HepG2 (cell line): ENCODE results near the gene DEPDC1B. TPM values are rescaled to one million over a fixed set of nuclear protein-coding genes. Genes with fewer than 3 reads are reported as not detected.

Source experiments
- ATAC-seq: fragments of 200-7000 bp; cut with Tn5 transposase; 3 replicates; pipeline ENCODE4 v1.9.1; 2020; ENCODE audit warnings: mild to moderate bottlenecking, moderate library complexity
- BruUV-seq: library from RNA; stranded (reverse); fragments of 400-500 nt; replicated peaks from 2 replicates; lab custom pipeline; 2021; lab: Mats Ljungman, UMichigan
- CTCF ChIA-PET: fragments of 300-600 bp; formaldehyde crosslinking; extraction: SDS; loops from one replicate; lab custom pipeline; 2021; ENCODE audit warnings: low total read pairs, inconsistent platforms, low intra/inter-chr PET ratio; lab: Yijun Ruan, JAX
- POLR2A ChIA-PET: fragments of 350-600 bp; sonication (Branson Sonifier 250); formaldehyde crosslinking; loops from one replicate; lab custom pipeline; 2020; ENCODE audit warnings: antibody characterized with exemption, inconsistent platforms; lab: Yijun Ruan, JAX
- DNase-seq: peaks from one replicate; pipeline ENCODE4 v3.0.0-alpha.2; 2015; ENCODE audit warnings: low spot score
- FAIRE-seq: peaks from 3 replicates; lab custom pipeline; 2011; peaks lifted over from hg19 to GRCh38; lab: Jason Lieb, UNC
- H2AFZ ChIP-seq: one replicate; pipeline ENCODE4 v1.6.1; 2011; ENCODE audit warnings: low read length, inconsistent platforms
- H3K27ac ChIP-seq: fragments of 300-600 bp; 3 replicates; pipeline ENCODE4 v1.8.0; 2011; ENCODE audit warnings: mixed run types, mild to moderate bottlenecking, mixed read lengths, low read length, inconsistent platforms; ENCODE audit not compliant: insufficient read depth; ENCODE audit errors: extremely low read length
- H3K27me3 ChIP-seq, 2 experiments: fragments of 200-600 bp in 1 of 2; 2 replicates in 1 of 2; 3 replicates in 1 of 2; pipeline versions ENCODE4 v1.6.0 to v1.8.0; 2011; ENCODE audit warnings: low read length in 2 of 2, mild to moderate bottlenecking in 2 of 2, moderate library complexity in 2 of 2, inconsistent platforms in 1 of 2; ENCODE audit not compliant: insufficient read depth in 2 of 2, control insufficient read depth in 1 of 2
- H3K36me3 ChIP-seq, 2 experiments: fragments of 200-600 bp in 1 of 2; replicated peaks in 1 of 2; 2 replicates in 1 of 2; 3 replicates in 1 of 2; pipeline versions ENCODE4 v1.5.1 to v1.8.0; 2011; ENCODE audit warnings: low read length in 2 of 2, inconsistent platforms in 1 of 2; ENCODE audit not compliant: insufficient read depth in 2 of 2, control insufficient read depth in 1 of 2
- H3K4me1 ChIP-seq: 2 replicates; pipeline ENCODE4 v1.5.1; 2012; ENCODE audit warnings: low read length, inconsistent platforms; ENCODE audit not compliant: insufficient read depth
- H3K4me2 ChIP-seq: 2 replicates; pipeline ENCODE4 v1.6.0; 2011; ENCODE audit warnings: low read depth, low read length, inconsistent platforms
- H3K4me3 ChIP-seq, 3 experiments: fragments of 200-600 bp in 1 of 3; sonication (generic), shearing (Covaris generic) in 1 of 3; replicated peaks in 1 of 3; 2 replicates each; pipeline ENCODE4 v1.5.1; 2011 to 2016; ENCODE audit warnings: low read length in 3 of 3, inconsistent platforms in 2 of 3, low read depth in 2 of 3, mild to moderate bottlenecking in 2 of 3, control low read depth in 1 of 3, mixed read lengths in 1 of 3; ENCODE audit not compliant: insufficient read depth in 1 of 3
- H3K79me2 ChIP-seq: one replicate; pipeline ENCODE4 v1.6.1; 2011; ENCODE audit warnings: low read length, inconsistent platforms; ENCODE audit not compliant: insufficient read depth
- H3K9ac ChIP-seq: 2 replicates; pipeline ENCODE4 v1.6.0; 2011; ENCODE audit warnings: mild to moderate bottlenecking, low read depth, low read length, inconsistent platforms; ENCODE audit not compliant: insufficient read depth
- H3K9me3 ChIP-seq: 2 replicates; pipeline ENCODE4 v1.5.1; 2012; ENCODE audit warnings: mild to moderate bottlenecking, low read length
- H4K20me1 ChIP-seq: 2 replicates; pipeline ENCODE4 v1.6.0; 2011; ENCODE audit warnings: inconsistent platforms, mild to moderate bottlenecking, low read length, moderate library complexity; ENCODE audit not compliant: insufficient read depth
- KAT7 ChIP-seq: IDR thresholded peaks from 2 replicates; pipeline ENCODE4 v1.6.1; 2018; ENCODE audit warnings: borderline replicate concordance, missing compliant biosample characterization
- MYC ChIP-seq: sonication (generic); formaldehyde crosslinking; IDR thresholded peaks from 2 replicates; pipeline ENCODE4 v1.9.0; 2021; ENCODE audit warnings: missing genetic modification reagents, borderline replicate concordance
- MYNN ChIP-seq: sonication (generic); formaldehyde crosslinking; IDR thresholded peaks from 2 replicates; pipeline ENCODE4 v1.4.0; 2020; ENCODE audit warnings: mild to moderate bottlenecking, low read depth, missing genetic modification reagents
- XBP1 ChIP-seq: sonication (generic); formaldehyde crosslinking; IDR thresholded peaks from 2 replicates; pipeline ENCODE4 v1.5.0; 2020; ENCODE audit warnings: missing genetic modification reagents
- ZBTB7B ChIP-seq: sonication (generic); formaldehyde crosslinking; IDR thresholded peaks from 2 replicates; pipeline ENCODE4 v1.4.0; 2020; ENCODE audit warnings: missing genetic modification reagents
- ZMAT3 ChIP-seq: sonication (generic); formaldehyde crosslinking; conservative IDR thresholded peaks from 2 replicates; pipeline ENCODE4 v1.7.0; 2021; ENCODE audit warnings: missing genetic modification reagents
- ZNF143 ChIP-seq: sonication (generic); formaldehyde crosslinking; IDR thresholded peaks from 2 replicates; pipeline ENCODE4 v1.4.0; 2020; ENCODE audit warnings: missing genetic modification reagents
- ZNF180 ChIP-seq: sonication (generic); formaldehyde crosslinking; IDR thresholded peaks from 2 replicates; pipeline ENCODE4 v1.4.0; 2020; ENCODE audit warnings: low read depth, missing genetic modification reagents, borderline replicate concordance
- WGBS: methylation state at CpG from one replicate; pipeline ENCODE4 v1.1.6; 2017; ENCODE audit warnings: low lambda C conversion rate; 5-methylcytosine and 5-hydroxymethylcytosine counted together
- in situ Hi-C: cut with HindIII; loops from 2 replicates; pipeline ENCODE4 v1.10.0; 2017; ENCODE audit warnings: low pct_unique_long_range_greater_than_20kb; ENCODE audit not compliant: extremely low pct_ligation_motif_present
- intact Hi-C: fragments of 100-400 bp; cut with micrococcal nuclease; formaldehyde crosslinking; loops from one replicate; pipeline ENCODE4 v1.10.0; 2022; ENCODE audit not compliant: unreplicated experiment
- polyA plus RNA-seq, 8 experiments: library from polyadenylated mRNA; depleted of rRNA in 3 of 8; stranded (reverse) in 7 of 8; unstranded in 1 of 8; fragments of >200 nt; fragmentation: Illumina TruSeq in 4 of 8; extraction: Trizol in 4 of 8; gene quantifications; 2 replicates each; pipeline versions ENCODE4 v1.2.1 to v1.2.3, GENCODE V29; 2011 to 2016; ENCODE audit warnings: low read depth in 4 of 8, missing spikeins in 1 of 8, mixed read lengths in 1 of 8; ENCODE audit not compliant: insufficient read depth in 1 of 8
- total RNA-seq, 5 experiments: library from RNA; depleted of rRNA; stranded (reverse); fragments of >200 nt; fragmentation: Illumina TruSeq; extraction: Trizol; gene quantifications; 2 replicates each; pipeline ENCODE4 v1.2.3, GENCODE V29; 2016; ENCODE audit warnings: low read depth in 1 of 5
- TF ChIP-seq, protein P1 (sequence below): sonication (generic); formaldehyde crosslinking; IDR thresholded peaks from 2 replicates; pipeline ENCODE4 v1.5.0; 2020; ENCODE audit warnings: mild to moderate bottlenecking, missing genetic modification reagents, moderate library complexity
- TF ChIP-seq, protein P2 (sequence below): sonication (generic); formaldehyde crosslinking; IDR thresholded peaks from 2 replicates; pipeline ENCODE4 v1.4.0; 2020; ENCODE audit warnings: mild to moderate bottlenecking, missing genetic modification reagents
- TF ChIP-seq, protein P3 (sequence below): sonication (generic); formaldehyde crosslinking; IDR thresholded peaks from 2 replicates; pipeline ENCODE4 v1.8.0; 2022; ENCODE audit warnings: missing genetic modification reagents, mild to moderate bottlenecking, borderline replicate concordance

Gene DEPDC1B
- total and polyA plus RNA-seq, 2 of the 13 experiments (the other 11 are each of a cell fraction or from before 2014, with no cell fraction given), result 29.5 to 51.3 TPM

DNA sequence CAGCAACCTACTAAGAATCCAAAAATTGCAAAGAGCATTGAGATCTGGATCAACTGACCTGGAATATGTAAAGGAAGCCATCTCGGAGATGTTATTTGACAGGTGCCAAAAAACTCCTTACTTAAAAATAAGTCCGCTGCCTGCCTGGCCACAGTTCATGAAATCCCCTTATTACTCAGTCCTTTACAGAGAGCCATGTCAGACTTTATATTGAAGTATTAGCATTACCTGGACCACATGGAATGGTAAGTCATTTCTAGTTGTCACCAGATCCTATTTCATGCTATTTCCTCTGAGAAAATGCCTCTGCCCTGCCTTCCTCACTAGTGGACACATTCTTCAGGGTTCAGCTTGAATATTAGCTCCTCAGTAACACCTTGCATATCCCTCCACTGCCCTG lies 115.7 kb downstream of the DEPDC1B start:
- ChIA-PET POLR2A (no interaction called here), CTCF (no interaction called here)
- H3K4me3 ChIP-seq, result no peak overlapping the region
- no peaks in the 10 kb centered on the region for H4K20me1 ChIP-seq
- H3K4me1 ChIP-seq, result peaks cover 12% of the 10 kb centered on the region; the same call in 1 of the 2 replicates
- ATAC-seq (no peak), DNase-seq (no peak), FAIRE-seq (no peak)
- H3K9me3 ChIP-seq, result no peaks in the 10 kb centered on the region
- in situ Hi-C loops, result loop anchor here (10.0 to 25.0 kb wide), 3 partner anchors 290 to 1197 kb away; no protein-coding TSS in a partner anchor
- no peak overlapping the region for H3K9ac ChIP-seq
- H3K79me2 ChIP-seq, result no peaks in the 10 kb centered on the region
- TF ChIP-seq, protein P1, sequence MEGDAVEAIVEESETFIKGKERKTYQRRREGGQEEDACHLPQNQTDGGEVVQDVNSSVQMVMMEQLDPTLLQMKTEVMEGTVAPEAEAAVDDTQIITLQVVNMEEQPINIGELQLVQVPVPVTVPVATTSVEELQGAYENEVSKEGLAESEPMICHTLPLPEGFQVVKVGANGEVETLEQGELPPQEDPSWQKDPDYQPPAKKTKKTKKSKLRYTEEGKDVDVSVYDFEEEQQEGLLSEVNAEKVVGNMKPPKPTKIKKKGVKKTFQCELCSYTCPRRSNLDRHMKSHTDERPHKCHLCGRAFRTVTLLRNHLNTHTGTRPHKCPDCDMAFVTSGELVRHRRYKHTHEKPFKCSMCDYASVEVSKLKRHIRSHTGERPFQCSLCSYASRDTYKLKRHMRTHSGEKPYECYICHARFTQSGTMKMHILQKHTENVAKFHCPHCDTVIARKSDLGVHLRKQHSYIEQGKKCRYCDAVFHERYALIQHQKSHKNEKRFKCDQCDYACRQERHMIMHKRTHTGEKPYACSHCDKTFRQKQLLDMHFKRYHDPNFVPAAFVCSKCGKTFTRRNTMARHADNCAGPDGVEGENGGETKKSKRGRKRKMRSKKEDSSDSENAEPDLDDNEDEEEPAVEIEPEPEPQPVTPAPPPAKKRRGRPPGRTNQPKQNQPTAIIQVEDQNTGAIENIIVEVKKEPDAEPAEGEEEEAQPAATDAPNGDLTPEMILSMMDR (CRISPR knock-in tag), result no peak
- no peak for TF ChIP-seq ZNF180
- TF ChIP-seq ZMAT3 (CRISPR knock-in tag), result no peak
- TF ChIP-seq ZBTB7B (CRISPR knock-in tag), result no peak
- no peak for TF ChIP-seq MYC (CRISPR knock-in tag)
- no TSS peak for BruUV-seq
- no peaks in the 10 kb centered on the region for H3K36me3 ChIP-seq
- no peaks in the 10 kb centered on the region for H3K27me3 ChIP-seq
- WGBS, result 91% methylated on average over 2 of the region's 2 CpGs
- H2AFZ ChIP-seq, result no peak overlapping the region
- no peak overlapping the region for H3K4me2 ChIP-seq
- intact Hi-C loops, result loop anchor here (10.0 kb wide), 2 partner anchors 90 to 1400 kb away; no protein-coding TSS in a partner anchor
- no peak overlapping the region for H3K27ac ChIP-seq

DNA sequence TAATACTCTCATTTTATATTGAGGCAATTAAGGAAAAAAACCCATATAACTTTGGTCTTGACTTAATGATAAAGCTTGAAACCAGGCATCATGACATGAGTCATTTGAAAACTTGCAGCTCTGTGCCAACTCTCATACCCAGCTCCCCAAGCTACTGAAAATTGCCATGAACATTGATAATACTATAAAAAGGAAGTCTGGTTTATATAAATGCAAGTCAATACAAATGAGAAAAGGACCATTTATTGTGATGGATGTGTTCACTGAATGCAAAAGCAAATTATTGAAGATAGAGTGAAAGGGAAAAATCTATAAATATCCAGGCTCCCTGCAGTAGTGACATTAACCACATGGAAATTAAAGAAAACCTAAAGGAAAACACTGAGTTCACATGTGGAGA lies 116.3 kb downstream of the DEPDC1B start:
- no TSS peak for BruUV-seq
- H3K27ac ChIP-seq, result no peak overlapping the region
- no peak overlapping the region for H3K4me3 ChIP-seq
- no peak overlapping the region for H2AFZ ChIP-seq
- no peak overlapping the region for H3K9ac ChIP-seq
- no peaks in the 10 kb centered on the region for H3K9me3 ChIP-seq
- H3K4me1 ChIP-seq, result peaks cover 12% of the 10 kb centered on the region; the same call in 1 of the 2 replicates
- ATAC-seq (no peak), DNase-seq (no peak), FAIRE-seq (no peak)
- H4K20me1 ChIP-seq, result no peaks in the 10 kb centered on the region
- POLR2A ChIA-PET, result no interaction called here
- TF ChIP-seq, protein P2, sequence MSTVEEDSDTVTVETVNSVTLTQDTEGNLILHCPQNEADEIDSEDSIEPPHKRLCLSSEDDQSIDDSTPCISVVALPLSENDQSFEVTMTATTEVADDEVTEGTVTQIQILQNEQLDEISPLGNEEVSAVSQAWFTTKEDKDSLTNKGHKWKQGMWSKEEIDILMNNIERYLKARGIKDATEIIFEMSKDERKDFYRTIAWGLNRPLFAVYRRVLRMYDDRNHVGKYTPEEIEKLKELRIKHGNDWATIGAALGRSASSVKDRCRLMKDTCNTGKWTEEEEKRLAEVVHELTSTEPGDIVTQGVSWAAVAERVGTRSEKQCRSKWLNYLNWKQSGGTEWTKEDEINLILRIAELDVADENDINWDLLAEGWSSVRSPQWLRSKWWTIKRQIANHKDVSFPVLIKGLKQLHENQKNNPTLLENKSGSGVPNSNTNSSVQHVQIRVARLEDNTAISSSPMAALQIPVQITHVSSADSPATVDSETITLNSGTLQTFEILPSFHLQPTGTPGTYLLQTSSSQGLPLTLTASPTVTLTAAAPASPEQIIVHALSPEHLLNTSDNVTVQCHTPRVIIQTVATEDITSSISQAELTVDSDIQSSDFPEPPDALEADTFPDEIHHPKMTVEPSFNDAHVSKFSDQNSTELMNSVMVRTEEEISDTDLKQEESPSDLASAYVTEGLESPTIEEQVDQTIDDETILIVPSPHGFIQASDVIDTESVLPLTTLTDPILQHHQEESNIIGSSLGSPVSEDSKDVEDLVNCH (CRISPR knock-in tag), result no peak
- TF ChIP-seq, protein P3, sequence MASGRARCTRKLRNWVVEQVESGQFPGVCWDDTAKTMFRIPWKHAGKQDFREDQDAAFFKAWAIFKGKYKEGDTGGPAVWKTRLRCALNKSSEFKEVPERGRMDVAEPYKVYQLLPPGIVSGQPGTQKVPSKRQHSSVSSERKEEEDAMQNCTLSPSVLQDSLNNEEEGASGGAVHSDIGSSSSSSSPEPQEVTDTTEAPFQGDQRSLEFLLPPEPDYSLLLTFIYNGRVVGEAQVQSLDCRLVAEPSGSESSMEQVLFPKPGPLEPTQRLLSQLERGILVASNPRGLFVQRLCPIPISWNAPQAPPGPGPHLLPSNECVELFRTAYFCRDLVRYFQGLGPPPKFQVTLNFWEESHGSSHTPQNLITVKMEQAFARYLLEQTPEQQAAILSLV (CRISPR knock-in tag), result no peak
- TF ChIP-seq KAT7 (CRISPR knock-in tag) (no peak), MYNN (CRISPR knock-in tag) (no peak), XBP1 (CRISPR knock-in tag) (no peak), ZNF143 (no peak)
- no peaks in the 10 kb centered on the region for H3K79me2 ChIP-seq
- intact Hi-C loops, result loop anchor here (10.0 kb wide), 2 partner anchors 89 to 1399 kb away; no protein-coding TSS in a partner anchor
- in situ Hi-C loops, result loop anchor here (10.0 to 25.0 kb wide), 3 partner anchors 289 to 1196 kb away; no protein-coding TSS in a partner anchor
- CTCF ChIA-PET, result no interaction called here
- H3K36me3 ChIP-seq, result no peaks in the 10 kb centered on the region
- no peak overlapping the region for H3K4me2 ChIP-seq
- no peaks in the 10 kb centered on the region for H3K27me3 ChIP-seq
